HCT116 (cell line): ENCODE measurements around the gene TMPRSS3.

ENCODE experiments used
- EZH2 ChIP-seq: fragments of 200-600 bp; sonication (generic); IDR thresholded peaks from 2 replicates; pipeline ENCODE4 v1.6.1; 2017; ENCODE audit warnings: antibody characterized with exemption, mixed run types
- SP1 ChIP-seq: IDR thresholded peaks from 2 replicates; pipeline ENCODE4 v1.6.1; 2012; ENCODE audit warnings: low read depth

- TF ChIP-seq EZH2 = no peak
- TF ChIP-seq SP1 = no peak
Measured at GRCh38 chr21:42441963-42442362, 46.1 kb upstream of the TMPRSS3 start.
